SHP77 treated with DMSO at 0.1 percent for 48 hours (cell line): Measurements from ENCODE around the gene SIL1.
"Not testable (repeated sequence)": the region's sequence is repeated elsewhere in the genome, so short reads cannot be mapped to it uniquely, and the experiment has no call there.

ENCODE experiments used
- DNase-seq: peaks from one replicate; lab custom pipeline; 2025; lab: John Stamatoyannopoulos, UW

Gene SIL1

DNA sequence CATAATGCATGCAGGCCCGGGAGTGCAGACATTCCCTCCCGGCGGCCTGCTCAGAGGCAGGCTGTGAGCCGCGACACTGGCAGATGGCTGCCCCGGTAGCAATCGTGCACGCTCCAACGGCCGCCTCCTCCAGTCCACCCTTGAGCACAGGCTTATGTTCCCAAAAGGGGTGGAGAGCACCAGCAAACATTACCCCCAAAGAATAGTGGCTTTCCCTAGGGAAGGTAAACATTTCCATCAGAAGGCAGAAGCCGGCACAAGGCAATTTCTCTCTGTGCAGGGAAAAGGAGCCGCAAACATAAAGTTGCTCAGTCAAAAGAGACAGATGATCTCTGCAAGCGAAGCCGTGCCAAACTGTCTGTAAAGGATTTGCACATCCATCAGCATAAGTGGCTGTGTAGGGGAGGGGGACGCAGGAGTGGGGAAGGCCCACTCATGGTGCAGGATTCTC lies 92.5 kb downstream of the SIL1 start:
- peak; percentile 87 for DNase-seq

DNA sequence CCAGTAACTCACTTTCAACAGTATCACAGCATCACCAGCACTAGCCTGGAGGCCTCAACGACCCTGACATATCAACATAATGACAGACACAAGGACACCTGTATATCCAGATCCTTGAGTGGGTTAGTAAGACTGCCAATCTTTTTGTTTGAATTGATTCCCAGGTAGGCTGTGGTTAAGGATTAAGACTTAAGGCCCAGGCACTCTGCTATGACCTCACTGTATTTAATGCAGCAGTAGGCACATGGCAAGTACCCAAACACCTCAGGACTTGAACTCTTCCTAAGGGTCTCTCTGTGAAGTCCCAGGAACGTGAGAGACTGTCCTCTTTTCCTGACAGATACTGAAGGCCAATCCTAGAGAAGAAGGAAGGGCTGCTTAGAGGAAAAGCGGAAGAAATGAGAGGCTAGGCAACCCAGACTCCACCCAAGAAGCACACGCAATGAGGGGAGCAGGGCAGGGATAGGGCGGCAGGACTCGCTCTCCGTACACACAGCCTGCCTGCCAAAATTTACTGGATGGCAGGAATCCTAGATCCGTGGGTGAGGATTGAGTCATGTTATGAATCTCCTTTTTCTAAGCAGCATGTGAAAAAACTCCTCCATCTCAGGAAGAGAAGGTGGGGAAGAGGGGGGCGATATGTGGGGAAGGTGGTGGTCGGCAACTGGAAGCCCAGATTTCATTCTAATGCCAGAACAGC lies 93.4 kb downstream of the SIL1 start:
- DNase-seq, result peak; percentile 72

DNA sequence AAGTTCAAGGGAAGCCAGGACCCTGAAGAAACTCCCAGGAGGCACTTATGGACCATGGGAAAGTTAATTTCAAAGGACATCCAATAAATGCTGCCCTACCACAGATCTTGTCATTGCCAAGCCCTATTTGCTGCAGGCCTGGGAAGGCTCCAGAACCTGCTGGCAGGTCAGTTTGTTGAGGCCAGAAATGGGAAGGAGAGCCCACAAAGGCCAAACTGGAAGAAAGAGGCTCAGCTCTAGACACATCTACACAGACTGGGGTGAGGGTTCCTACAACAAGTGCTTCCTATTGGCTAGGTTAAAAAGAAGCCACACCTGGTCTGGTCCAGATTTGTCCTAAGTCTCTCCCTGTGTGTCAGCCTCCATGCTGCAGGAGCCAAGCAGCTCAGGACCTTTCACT lies 94.4 kb downstream of the SIL1 start:
- DNase-seq, result no peak

DNA sequence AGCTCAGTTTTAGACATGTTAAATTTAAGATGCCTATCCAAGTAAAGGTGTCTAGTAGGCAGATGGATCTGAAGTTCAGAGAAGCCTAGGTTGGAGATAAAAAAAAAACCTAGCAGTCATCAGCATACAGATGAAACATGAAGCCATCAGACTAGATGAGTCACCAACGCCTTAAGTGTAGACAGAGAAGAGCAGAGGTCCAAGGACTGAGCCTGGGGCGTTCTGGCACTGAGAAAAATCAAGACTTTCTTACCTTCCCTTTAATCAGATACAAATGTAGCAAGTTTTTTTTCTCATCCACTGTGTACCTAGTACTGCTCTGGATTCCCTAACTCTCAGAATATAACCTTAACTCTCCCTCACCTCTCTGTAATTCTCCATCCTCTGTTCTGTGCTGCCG lies 97.3 kb downstream of the SIL1 start:
- no peak for DNase-seq

DNA sequence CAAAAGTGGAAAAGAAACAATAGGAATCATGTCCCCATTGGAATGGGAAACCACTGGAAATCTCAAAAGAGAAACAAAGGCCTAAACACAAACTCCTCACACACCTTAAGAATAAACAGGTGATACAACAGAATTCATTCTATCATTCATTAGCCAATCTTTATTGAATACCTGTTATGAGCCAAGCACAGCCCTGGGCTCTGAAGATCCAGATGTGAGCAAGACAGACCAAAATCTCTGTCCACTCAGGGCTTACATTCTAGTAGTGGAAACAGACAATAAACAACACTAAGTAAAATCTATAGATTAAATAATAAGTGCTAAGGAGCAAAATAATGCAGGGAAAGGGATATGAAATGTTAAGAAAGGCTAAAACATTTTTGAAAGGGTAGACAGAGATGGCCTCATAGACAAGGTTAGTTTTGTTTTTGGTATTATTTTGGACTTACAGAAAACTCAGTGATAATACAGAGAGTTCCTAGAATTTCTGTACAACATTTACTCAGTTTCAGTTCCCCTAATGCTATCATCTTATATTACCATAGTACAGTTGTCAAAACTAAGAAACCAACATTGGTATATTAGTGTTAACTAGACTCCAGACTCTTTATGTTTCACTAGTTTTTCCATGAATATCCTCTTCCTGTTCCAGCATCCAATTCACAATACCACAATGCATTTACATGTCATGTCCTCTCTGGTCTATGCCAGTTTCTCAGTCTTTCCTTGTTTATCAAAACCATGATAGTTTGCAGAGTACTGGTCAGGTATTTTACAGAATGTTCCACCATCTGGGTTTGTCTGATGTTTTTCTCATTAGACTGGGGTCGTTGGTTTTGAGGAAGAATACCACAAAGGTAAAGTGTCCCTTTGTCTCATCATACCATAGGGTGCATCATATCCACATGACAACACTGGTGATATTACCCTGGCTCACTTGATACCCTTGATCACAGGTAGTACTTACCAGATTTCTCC lies 103.7 kb downstream of the SIL1 start:
- no peak for DNase-seq

DNA sequence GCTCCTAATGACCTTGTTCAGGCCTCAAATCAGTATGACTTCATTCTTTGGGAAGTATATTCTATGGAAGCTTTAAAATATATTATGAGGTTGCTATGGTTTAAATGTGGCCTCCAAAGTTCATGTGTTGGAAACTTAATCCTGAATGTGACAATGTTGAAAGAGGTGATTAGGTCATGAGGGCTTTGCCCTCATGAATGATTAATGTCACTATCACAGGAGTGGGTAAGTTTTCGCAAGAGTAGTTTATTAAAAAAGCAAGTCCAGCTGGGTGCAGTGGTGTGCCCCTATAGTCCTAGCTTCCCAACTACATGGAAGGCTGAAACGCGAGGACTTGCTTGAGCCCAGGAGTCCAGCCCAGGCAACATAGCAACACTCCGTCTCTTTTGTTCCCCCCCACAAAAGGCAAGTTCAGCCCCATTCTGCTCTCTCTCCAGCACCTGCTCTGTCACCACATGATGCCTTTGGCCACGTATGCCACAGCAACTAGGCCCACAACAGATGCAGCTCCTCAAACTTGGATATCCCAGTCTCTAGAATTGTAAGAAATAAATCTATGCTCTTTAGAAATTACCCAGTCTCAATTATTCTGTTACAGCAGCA lies 105.3 kb downstream of the SIL1 start:
- no peak for DNase-seq

DNA sequence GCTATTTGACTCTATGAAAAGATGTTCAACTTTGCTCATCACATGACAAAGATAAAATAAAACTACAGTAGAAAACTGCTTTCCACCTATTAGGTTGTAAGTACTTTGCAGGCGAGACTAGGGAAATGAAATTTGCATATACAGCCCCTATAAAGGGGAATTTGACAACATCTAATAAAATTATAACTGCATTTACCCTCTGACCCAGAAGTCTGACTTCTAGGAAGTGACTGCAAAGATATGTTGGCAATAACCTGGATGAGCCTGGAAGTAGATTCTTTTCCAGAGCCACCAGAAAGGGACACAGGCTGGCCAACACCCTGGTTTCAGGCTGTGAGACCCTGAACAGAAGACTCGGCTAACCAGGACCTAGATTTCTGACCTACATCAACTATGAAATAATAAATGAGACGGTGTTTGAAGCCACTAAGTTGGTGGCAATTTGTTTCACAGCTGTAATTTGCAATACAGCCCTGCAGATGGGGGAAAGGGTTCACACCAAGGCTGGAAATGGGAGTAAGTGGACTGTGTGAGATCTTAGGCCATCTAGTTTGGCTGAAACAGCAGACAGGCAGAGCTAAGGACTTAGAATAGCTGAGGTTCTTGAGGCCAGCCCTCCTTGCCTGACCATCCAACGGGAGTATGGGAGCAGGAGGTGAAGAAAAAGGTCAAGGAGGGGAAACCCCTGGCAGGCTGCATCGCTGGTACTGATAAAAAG lies 106.6 kb downstream of the SIL1 start:
- DNase-seq, result no peak

GRCh38 chr5:139090581-139090980 lies 107.6 kb downstream of the SIL1 start:
- no peak for DNase-seq

DNA sequence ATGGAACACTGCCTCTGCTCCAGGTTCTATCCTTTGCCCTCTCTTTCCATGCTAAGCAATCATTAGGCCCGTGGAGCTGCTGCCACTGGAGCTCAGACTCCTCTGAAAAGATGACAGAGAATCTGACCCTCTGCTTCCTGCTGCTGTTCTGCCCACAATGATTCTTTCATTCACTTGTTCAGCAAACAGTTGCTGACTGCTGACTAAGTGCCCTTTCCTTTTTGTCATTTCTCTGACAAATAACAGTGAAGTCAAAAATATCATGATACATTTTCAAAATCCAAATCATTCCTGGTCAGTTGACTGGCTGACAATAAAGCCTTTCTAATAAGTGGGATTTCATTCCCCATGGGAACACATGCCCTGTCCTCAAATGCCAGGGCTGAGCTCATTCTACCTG lies 110.1 kb downstream of the SIL1 start:
- no peak for DNase-seq

- DNase-seq, result no peak
These were observed 115.2 kb downstream of the SIL1 start for GRCh38 chr5:139082813-139083498.

- DNase-seq, result no peak
These were observed 118.1 kb downstream of the SIL1 start for GRCh38 chr5:139079991-139080610.

DNA sequence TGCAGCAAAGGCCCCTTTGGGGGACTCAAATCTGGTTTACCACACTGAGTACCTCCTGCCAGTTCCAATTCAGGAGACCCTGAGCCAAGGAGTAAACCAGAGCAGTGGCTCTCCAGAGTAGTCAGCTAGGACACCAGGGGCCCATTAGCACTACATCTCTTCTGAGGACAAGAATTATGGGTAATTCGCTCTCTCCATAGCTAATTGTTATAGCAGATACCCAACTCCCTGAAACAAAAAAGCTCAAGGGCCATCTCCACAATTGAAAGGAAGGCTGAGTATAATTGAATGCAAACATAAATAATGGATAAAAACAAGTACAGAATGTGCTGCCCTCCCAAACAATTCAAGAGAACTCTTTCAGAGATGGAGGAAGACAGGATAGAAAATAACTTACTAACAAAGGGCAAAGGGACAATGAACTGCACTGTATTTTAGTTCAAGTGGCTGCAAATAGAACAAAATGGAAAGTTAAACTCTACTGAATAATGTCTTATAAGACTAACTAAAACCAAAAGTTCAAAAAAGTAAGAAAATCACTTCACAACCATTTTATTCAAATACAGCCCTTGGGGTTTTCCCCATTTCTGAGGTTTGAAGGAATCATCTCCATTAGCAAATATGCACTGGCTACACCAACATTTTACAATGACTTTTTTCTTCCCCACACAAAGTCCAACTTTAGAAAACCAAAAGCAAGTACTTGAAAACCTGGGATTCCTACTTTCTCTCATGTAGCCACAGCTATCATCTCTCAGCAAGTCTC lies 118.8 kb downstream of the SIL1 start:
- no peak for DNase-seq

- DNase-seq, result no peak
These were observed 119.8 kb downstream of the SIL1 start for GRCh38 chr5:139078345-139078744.

DNA sequence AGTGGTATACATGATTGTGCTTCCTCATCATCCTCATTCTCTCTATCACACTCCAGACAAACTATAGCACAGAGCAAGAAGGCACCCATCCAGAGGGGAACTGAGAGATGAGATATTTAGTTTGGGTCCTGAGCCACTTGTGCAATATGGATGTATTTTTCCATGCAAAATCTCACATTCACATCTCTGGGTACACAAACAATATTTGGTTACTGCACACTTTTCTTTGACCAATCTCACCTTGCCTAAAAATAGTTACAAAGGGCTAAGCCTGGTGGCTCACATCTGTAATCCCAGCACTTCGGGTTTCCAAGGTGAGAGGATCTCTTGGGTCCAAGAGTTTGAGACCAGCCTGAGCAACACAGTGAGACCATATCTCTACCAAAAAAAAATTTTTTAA lies 120.3 kb downstream of the SIL1 start:
- DNase-seq, result no peak

- no peak for DNase-seq
These were observed 122.1 kb downstream of the SIL1 start for GRCh38 chr5:139076111-139076510.

GRCh38 chr5:139075066-139076050 lies 122.8 kb downstream of the SIL1 start:
- DNase-seq, result no peak

DNA sequence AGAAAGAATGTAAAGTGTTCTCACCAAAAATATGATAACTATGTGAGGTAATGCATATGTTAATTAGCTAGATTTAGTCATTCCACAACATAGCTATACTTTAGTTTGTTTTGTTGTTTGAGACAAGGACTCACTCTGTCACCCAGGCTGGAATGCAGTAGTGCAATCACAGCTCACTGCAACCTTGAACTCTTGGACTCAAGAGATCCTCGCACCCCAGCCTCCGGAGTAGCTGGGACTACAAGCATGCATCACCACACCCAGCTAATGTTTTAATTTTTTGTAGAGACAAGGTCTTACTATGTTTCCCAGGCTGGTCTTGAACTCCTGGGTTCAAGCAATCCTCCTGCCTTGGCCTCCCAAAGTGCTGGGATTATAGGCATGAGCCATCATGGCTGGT lies 124.2 kb downstream of the SIL1 start:
- not testable (repeated sequence) for DNase-seq

- DNase-seq, result no peak
These were observed 129.5 kb downstream of the SIL1 start for GRCh38 chr5:139068494-139069151.
